ENCODE results near the gene PPID.
A peak's percentile ranks its signal among the peaks of the same experiment; 100 is the strongest.

DNA sequence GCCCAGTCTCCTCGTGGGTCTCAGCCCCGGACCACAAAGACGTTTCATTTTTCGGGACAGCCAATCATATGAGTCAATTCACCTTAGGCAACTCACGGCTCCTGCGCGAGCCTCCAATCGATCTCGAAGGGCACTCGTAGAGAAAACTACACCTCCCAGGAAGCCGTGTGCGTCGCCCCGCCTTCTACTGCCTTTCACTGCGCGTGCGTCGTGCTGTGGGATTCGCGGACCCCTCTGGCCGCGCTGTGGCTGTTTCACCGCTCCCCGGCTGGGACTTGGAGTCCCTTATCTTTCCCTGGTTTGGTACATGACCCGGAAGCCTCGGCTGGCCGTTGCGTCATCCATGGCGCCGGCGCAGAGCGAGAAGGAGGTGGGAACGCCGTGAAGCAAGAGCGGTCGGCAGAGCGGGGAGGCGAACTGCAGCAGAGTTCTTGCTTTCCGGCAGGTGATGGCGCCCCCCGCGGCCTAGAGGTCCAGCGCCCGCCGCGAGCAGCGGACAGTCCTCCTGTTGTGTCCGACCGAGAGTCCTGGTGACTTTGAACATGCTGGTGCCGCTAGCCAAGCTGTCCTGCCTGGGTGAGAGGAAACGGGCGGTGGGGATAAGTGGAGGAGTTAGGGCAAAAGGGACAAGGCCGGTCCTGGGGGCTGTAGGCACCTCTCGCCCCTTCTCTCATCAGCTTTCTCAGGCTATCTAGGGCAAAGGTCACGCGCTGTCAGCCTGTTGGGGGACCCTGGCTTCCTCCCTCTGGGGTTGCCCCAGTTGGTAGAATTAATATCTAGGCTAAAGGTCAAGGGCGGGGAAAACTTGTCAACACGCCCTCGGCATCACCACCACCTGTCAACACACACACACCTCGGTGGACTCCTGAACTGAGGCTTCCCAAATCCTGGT, 51.0 kb downstream of the PPID start, which contains the start of gene ETFDH:
- TF ChIP-seq CTCF (IDR thresholded peaks at IDR 0.05; ENCODE audit: low read length): peak; percentile 85
- TF ChIP-seq EZH2 (IDR thresholded peaks at IDR 0.05; ENCODE audit: borderline replicate concordance, low read length): no peak

Measured in OCI-LY1 (cell line).